HG02798 (cell line): ENCODE results near the gene SMYD5.

ENCODE experiments used
- ATAC-seq: cut with Tn5 transposase; IDR thresholded peaks from one replicate; pipeline ENCODE4 v1.9.1; 2021; ENCODE audit warnings: mild to moderate bottlenecking; ENCODE audit not compliant: unreplicated experiment, poor library complexity

Gene SMYD5

GRCh38 chr2:73269686-73270465 lies 55.8 kb downstream of the SMYD5 start:
- no peak for ATAC-seq

- ATAC-seq = no peak
Observed at GRCh38 chr2:73272270-73272669, 58.2 kb downstream of the SMYD5 start.
